HUDEP-2 (cell line): Measurements from ENCODE around the gene LONP2.
A peak's percentile ranks its signal among the peaks of the same experiment; 100 is the strongest.
"Not testable (repeated sequence)": the region's sequence is repeated elsewhere in the genome, so short reads cannot be mapped to it uniquely, and the experiment has no call there.

ENCODE experiments used
- DNase-seq, 76 experiments: peaks; one replicate each; lab custom pipeline; 2025; ENCODE audit not compliant: unreplicated experiment in 76 of 76; lab: John Stamatoyannopoulos, UW

Gene LONP2

DNA sequence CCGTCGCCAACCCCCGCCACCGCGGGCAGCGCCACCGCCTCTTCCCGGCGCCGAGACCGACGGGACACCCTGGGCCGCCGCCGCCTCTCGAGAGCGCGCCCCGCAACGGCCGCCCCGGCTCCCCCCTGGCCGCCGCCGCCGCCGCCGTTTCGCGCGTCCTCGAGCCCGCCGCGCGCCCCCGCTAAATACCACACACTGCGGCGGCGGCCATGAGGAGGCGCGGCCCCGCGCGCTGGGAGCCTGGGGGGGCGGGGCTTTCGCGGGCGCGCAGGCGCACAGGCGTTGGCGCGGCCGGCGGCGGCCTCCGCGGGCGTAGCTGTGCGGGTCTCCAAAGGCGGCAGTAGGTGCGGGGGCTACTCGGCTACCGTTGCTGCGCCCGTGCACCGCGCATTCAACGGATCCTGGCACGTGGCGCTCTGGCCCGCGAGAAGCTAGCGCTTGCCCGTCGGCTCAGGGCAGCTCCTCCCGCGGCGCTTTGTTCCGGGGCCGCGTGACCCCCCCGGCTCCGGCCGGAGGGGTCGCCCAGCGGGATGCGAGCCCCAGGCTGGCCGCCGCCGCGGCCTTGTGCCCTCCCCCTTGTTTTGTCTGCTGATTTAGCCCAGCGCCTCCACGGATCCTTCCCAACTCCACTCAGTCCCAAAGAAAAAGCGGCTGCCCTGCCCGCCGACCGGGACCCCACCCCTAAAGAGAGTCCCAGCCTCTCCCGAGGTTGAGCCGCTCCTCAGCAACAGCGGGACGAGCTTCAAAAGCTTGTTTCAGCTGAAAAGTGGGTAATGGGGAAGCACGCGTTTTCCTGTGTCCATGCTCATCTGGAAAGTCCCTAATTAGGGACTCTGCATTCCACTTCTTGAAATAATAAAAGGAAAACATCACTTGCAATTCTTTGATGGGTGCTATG lies 141.4 kb downstream of the LONP2 start, which contains the start of gene SIAH1:
SIAH1 (minus strand) TSS at position 161 of the 898 bp plus-strand sequence. CDS start 22,985 bp downstream, outside the sequence.
- peak in 64 of 76 experiments; percentile 11 to 86 (median 62) for DNase-seq

DNA sequence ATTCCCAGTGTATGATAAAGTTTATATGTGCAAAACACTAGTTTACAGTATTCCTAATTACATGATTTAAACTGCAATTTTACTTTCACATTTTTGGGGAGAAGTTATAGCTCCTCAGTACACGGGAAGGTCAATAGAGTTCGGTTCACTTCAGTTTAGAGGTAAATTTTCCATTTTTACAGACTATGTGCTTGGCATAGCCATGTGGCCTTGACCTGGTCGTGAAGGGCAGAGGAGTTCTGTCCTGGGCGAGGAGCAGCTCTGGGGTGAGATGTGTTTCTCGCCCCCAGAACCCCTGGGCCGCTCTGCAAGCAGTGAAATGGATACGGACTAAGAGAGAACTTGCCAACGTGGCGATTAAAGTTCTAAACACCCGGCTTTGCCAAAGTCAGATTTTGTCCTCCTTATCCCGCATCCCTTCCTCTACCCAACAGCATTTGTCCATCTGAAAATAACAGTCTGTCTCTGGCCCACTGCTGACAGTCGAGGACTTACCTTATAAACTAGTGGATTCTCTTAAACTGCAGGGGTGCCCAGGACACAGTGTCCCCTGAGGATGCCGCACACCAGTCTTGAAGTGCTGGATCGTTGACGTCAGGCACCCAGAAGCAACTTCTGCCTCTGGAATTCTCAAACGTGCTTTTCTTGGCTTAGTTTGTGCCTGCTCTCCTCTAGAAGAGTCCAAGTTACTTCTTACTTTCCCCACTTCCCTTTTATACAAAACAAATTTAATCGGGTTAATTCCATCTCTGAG lies 142.6 kb downstream of the LONP2 start:
- DNase-seq = no peak

DNA sequence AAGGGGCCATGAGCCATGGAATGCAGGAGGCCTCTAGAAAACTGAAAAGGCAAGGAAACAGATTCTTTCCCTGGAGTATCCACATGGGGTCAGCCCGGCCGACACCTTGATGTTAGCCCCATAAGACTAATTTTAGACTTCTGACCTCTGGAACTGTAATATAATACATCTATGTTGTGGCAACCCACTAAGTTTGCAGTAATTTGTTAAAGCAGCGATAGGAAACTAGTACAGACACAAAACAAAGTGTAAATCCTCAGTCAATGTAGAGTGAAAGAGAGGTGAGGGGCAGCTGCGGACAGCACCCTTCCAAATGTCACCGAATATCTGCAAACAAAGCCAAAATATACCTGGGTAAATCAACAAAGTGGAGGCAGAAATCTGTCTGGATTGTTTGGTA lies 148.3 kb downstream of the LONP2 start:
- no peak for DNase-seq

DNA sequence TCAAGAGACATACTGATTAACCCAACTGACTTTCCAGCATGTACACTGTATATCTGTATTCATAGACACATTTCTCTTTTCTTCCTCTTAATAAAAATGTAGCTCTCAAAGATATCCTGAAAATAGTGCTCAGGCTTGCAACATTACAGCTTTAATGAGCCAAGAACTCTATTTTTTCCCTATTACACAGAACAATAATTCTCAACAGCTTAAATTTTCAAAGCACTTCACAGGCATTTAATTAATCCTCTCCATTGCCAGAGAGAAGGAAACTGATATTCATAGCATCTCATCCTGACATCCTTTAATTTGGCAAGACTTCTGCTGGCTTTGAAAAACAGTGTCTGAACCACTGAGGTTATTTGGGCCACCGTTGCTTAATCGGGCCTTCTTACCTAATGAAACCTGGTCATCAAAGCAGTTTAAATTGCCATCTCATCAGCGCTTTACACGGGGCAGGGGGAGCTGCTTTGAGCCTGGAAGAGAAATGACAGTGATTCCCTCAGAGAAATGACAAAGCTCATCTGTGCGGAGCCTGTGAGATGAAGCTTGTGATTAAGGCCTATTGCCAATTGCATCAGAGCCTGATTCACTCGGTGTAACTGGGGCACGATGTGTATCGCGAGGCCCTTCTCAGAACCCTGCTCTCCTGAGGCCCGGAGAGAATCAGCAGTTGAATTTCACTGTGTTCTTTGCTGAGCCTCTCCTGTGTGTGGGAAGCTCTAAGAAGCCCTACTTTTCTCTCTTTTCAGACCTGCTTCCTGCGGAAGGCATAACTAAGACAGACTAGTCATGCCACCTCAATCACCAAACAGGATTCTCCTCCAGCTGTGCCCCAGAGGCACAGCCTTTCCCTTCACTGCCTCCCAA lies 149.6 kb downstream of the LONP2 start:
- no peak for DNase-seq

DNA sequence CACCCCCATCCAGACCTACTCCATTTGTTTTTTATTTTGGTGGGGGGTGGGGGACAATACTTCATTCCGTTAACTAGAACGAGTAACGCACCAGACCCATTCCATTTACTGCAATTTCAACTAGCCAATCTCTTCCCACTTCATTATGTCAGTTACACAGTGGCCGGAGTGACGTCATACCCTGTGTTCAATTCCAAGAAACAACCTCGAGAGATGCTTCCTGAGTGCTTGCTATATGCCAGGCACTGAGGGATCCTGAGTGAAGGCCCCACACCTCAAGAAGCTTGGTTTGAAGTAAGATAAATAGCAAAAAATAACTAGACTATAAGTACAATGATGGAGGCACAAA lies 150.2 kb downstream of the LONP2 start:
- no peak for DNase-seq

DNA sequence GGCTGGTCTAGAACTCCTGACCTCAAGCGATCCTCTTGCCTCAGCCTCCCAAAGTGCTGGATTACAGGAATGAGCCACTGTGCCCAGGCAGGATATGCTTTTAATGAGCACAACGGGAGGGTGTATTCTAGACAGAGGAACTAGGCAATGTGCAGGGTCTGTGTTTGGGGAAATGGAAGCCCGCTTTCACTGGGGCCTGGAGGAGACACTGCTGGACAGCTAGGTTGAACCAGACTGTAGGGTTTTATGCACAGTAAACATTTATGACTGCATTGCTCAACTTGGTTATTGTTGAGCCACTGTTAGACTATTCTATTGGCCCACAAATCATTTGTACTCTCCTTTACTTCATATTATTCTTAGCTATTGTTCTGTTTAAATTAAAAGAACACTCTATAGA lies 151.3 kb downstream of the LONP2 start:
- no peak for DNase-seq

DNA sequence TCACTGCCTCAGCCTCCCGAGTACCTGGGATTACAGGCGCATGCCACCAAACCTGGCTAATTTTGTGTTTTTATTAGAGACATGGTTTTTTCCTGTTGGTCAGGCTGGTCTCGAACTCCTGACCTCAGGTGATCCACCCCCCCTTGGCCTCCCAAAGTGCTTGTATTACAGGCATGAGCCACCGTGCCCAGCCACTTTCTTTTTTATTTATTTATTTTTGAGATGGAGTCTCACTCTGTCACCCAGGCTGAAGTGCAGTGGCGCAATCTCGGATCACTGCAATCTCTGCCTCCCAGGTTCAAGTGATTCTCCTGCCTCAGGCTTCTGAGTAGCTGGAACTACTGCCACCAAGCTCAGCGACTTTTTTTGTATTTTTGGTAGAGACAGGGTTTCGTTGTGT lies 158.4 kb downstream of the LONP2 start:
- DNase-seq = not testable (repeated sequence)

DNA sequence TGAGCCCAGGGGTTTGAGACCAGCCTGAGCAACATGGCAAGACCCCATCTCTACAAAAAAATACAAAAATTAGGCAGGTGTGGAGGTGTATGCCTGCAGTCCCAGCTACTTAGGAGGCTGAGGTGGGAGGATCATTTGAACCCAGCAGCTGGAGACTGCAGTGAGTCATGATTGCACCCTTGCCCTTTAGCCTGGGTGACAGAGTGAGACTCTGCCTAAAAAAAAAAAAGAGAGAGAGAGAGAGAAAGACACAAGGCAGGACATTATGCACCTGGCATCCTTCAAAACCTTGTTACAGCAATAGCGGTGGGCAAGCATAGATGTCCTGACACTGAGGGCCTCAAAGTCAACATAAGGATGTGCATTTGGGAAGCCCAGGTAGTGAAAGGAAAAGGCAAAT lies 161.1 kb downstream of the LONP2 start:
- no peak for DNase-seq

DNA sequence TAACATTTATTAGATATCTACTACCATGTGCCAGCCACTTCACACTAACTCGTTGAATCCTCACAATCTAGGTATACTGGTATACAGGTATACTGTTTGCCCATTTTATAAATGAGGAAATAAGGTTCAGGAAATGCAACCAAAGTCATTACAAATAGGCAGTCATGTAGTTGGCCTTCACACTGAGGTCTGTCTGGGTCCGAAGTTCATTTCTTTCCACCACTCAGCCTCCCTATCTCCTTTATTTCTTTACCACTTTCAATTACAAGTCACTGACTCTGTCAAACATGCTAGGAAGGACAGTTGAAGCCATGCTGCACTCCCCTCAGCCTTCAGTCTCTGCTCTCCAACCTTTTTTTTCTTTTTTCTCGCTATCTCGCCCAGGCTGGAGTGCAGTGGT lies 161.8 kb downstream of the LONP2 start:
- DNase-seq = no peak
